GM12878 (cell line): Measurements from ENCODE around the gene ITPRIP. TPM values are rescaled to one million over a fixed set of nuclear protein-coding genes. Genes with fewer than 3 reads are reported as not detected.

Experiments
- ASH2L ChIP-seq: fragments of 300-600, 200-600 bp; sonication (generic); IDR thresholded peaks from 2 replicates; pipeline ENCODE4 v1.6.1; 2017; ENCODE audit warnings: low read depth, mild to moderate bottlenecking, borderline replicate concordance
- BHLHE40 ChIP-seq, 2 experiments: fragments of 450-650 bp in 1 of 2; IDR thresholded peaks; 2 replicates each; pipeline ENCODE4 v1.6.1; 2011 to 2017; ENCODE audit warnings: low read depth in 2 of 2, borderline replicate concordance in 1 of 2, improper control_type of control experiment in 1 of 2, low read length in 1 of 2, mild to moderate bottlenecking in 1 of 2
- CBX3 ChIP-seq: fragments of 200-600 bp; sonication (generic); IDR thresholded peaks from 2 replicates; pipeline ENCODE4 v1.6.1; 2016; ENCODE audit warnings: low read depth, borderline replicate concordance
- CBX5 ChIP-seq: sonication (generic); IDR thresholded peaks from 2 replicates; pipeline ENCODE4 v1.6.1; 2016; ENCODE audit warnings: low read depth, moderate library complexity, mild to moderate bottlenecking, inconsistent platforms
- CREM ChIP-seq: IDR thresholded peaks from 2 replicates; pipeline ENCODE4 v1.6.1; 2014; ENCODE audit warnings: antibody characterized with exemption, low read depth
- EED ChIP-seq: sonication (generic); IDR thresholded peaks from 2 replicates; pipeline ENCODE4 v1.6.1; 2016; ENCODE audit warnings: antibody characterized with exemption, low read depth
- GATAD2B ChIP-seq: fragments of 450-650 bp; conservative IDR thresholded peaks from 2 replicates; pipeline ENCODE4 v1.6.1; 2017; ENCODE audit warnings: low read depth, mild to moderate bottlenecking, moderate library complexity
- IKZF1 ChIP-seq: fragments of 450-650 bp; conservative IDR thresholded peaks from 2 replicates; pipeline ENCODE4 v1.6.1; 2017; ENCODE audit warnings: antibody characterized with exemption, mild to moderate bottlenecking
- JUND ChIP-seq: IDR thresholded peaks from 2 replicates; pipeline ENCODE4 v1.6.1; 2012; ENCODE audit warnings: low read depth, mild to moderate bottlenecking, low read length, improper control_type of control experiment, moderate library complexity
- KDM1A ChIP-seq: fragments of 200-600 bp; sonication (generic); IDR thresholded peaks from 2 replicates; pipeline ENCODE4 v1.6.1; 2016; ENCODE audit warnings: borderline replicate concordance
- MYB ChIP-seq: fragments of 150-350 bp; IDR thresholded peaks from 2 replicates; pipeline ENCODE4 v1.6.1; 2014; ENCODE audit warnings: mild to moderate bottlenecking, low read depth, low read length, borderline replicate concordance
- NR2C1 ChIP-seq: fragments of 450-650 bp; IDR thresholded peaks from 2 replicates; pipeline ENCODE4 v1.6.1; 2017; ENCODE audit warnings: antibody characterized with exemption, mild to moderate bottlenecking, moderate library complexity
- RBBP5 ChIP-seq: fragments of 200-600 bp; sonication (generic); conservative IDR thresholded peaks from 2 replicates; pipeline ENCODE4 v1.6.1; 2016
- SIN3A ChIP-seq: IDR thresholded peaks from 2 replicates; pipeline ENCODE4 v1.6.1; 2012; ENCODE audit warnings: low read depth, low read length, improper control_type of control experiment
- SP1 ChIP-seq: IDR thresholded peaks from one replicate; pipeline ENCODE4 v1.6.1; 2011; ENCODE audit warnings: low read depth, low read length
- SPI1 ChIP-seq: IDR thresholded peaks from 2 replicates; pipeline ENCODE4 v1.6.1; 2011; ENCODE audit warnings: low read depth, mild to moderate bottlenecking, low read length, moderate library complexity, borderline replicate concordance; ENCODE audit not compliant: insufficient read depth
- TCF3 ChIP-seq: IDR thresholded peaks from 2 replicates; pipeline ENCODE4 v1.6.1; 2012; ENCODE audit warnings: low read depth, mild to moderate bottlenecking, low read length, borderline replicate concordance; ENCODE audit not compliant: insufficient read depth
- ZNF384 ChIP-seq: IDR thresholded peaks from 2 replicates; pipeline ENCODE4 v1.6.1; 2012; ENCODE audit warnings: low read depth, mild to moderate bottlenecking, low read length, improper control_type of control experiment, borderline replicate concordance
- ZNF622 ChIP-seq: fragments of 450-650 bp; IDR thresholded peaks from 2 replicates; pipeline ENCODE4 v1.6.1; 2017; ENCODE audit warnings: mild to moderate bottlenecking, inconsistent platforms
- polyA plus RNA-seq, 11 experiments: library from polyadenylated mRNA; depleted of rRNA in 4 of 11; unstranded in 6 of 11; stranded (reverse) in 5 of 11; fragments of >200 nt; fragmentation: Nextera tagmentation in 4 of 11; fragmentation: Illumina TruSeq in 1 of 11; extraction: Ambion mirVana in 4 of 11; extraction: Trizol in 1 of 11; gene quantifications; 1 replicate in 1 of 11; 2 replicates in 10 of 11; pipeline versions ENCODE4 v1.2.1 to v1.2.3, GENCODE V29; 2011 to 2016; ENCODE audit warnings: inconsistent platforms in 2 of 11, missing spikeins in 2 of 11, low read depth in 1 of 11
- total RNA-seq, 4 experiments: library from RNA; depleted of rRNA in 3 of 4; stranded (reverse); fragments of >200 nt in 3 of 4; fragmentation: Illumina TruSeq in 1 of 4; extraction: Trizol in 1 of 4; gene quantifications; 2 replicates each; pipeline versions ENCODE4 v1.2.1 to v1.2.3, GENCODE V29; 2013 to 2021
- TF ChIP-seq, protein P1 (sequence below): fragments of 450-650 bp; IDR thresholded peaks from 2 replicates; pipeline ENCODE4 v1.6.1; 2018; ENCODE audit warnings: borderline replicate concordance, mild to moderate bottlenecking; ENCODE audit not compliant: partially characterized antibody
- TF ChIP-seq, protein P2 (sequence below): IDR thresholded peaks from 2 replicates; pipeline ENCODE4 v1.6.1; 2012; ENCODE audit warnings: low read depth, low read length, improper control_type of control experiment
- TF ChIP-seq, protein P3 (sequence below): IDR thresholded peaks from 2 replicates; pipeline ENCODE4 v1.6.1; 2011; ENCODE audit warnings: low read depth, low read length, improper control_type of control experiment, borderline replicate concordance

Gene ITPRIP
- total and polyA plus RNA-seq, 10 of the 15 experiments (the other 5 are each of a cell fraction or from before 2014, with no cell fraction given) = 0.82 to 10.4 (median 5.9) TPM

DNA sequence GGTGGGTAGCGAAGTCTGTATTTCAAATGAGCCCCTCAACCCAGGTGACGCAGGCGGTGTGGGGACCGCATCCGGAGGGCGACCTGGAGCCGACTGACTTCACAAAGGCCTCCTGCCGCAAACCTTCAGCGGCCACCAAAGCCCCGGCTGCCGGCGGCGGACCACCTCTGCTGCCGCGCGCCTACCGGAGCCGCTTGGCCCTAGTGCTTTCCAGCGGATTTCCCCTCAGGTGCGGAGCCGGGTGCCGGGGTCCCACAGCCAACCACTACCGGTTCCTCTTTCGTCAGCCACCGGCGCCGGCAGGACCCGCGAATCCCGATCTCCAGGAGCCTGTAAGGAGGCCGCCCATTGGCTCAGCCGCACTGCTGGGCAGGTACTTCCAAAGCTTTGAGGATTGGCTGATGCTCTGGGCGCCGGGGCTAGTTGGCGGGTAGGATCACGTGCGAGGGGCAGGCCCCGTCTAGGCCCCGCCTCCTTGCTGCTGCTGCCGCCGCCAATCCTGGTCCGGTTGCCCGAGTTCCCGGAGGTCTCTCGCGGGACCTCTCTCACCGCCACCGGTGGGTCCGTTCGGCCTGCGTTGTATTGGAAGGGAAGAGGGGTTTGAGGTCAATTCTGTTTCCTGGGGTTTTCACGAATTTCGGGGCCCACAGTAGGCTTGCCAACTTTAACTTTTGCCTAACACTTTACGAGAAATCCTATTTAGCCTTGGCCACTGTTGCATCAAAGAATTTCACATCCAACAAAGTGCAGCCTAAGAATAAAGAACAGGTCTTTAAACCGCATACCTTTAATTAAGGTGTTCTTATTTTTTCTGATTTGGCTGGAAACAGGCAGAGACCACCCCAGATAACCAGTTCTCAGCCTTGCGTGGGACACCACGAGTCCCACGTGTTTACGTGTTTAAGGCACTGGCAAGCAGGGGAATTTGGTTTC, 69.3 kb downstream of the ITPRIP start, which contains the start of gene GSTO2 (continued):
- TF ChIP-seq, protein P1, sequence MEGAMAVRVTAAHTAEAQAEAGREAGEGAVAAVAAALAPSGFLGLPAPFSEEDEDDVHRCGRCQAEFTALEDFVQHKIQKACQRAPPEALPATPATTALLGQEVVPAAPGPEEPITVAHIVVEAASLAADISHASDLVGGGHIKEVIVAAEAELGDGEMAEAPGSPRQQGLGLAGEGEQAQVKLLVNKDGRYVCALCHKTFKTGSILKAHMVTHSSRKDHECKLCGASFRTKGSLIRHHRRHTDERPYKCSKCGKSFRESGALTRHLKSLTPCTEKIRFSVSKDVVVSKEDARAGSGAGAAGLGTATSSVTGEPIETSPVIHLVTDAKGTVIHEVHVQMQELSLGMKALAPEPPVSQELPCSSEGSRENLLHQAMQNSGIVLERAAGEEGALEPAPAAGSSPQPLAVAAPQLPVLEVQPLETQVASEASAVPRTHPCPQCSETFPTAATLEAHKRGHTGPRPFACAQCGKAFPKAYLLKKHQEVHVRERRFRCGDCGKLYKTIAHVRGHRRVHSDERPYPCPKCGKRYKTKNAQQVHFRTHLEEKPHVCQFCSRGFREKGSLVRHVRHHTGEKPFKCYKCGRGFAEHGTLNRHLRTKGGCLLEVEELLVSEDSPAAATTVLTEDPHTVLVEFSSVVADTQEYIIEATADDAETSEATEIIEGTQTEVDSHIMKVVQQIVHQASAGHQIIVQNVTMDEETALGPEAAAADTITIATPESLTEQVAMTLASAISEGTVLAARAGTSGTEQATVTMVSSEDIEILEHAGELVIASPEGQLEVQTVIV = peak; percentile 52
- TF ChIP-seq, protein P2, sequence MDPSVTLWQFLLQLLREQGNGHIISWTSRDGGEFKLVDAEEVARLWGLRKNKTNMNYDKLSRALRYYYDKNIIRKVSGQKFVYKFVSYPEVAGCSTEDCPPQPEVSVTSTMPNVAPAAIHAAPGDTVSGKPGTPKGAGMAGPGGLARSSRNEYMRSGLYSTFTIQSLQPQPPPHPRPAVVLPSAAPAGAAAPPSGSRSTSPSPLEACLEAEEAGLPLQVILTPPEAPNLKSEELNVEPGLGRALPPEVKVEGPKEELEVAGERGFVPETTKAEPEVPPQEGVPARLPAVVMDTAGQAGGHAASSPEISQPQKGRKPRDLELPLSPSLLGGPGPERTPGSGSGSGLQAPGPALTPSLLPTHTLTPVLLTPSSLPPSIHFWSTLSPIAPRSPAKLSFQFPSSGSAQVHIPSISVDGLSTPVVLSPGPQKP = no peak; the same call in 1 of the 2 replicates
- TF ChIP-seq BHLHE40 (IDR thresholded peaks at IDR 0.05; ENCODE audit: borderline replicate concordance in 1 of 2, low read depth in 2 of 2, low read length in 1 of 2) (peak; percentile 94 to 97), GATAD2B (peak; percentile 69; the same call in 1 of the 2 replicates), IKZF1 (peak; percentile 72), TCF3 (peak; percentile 64; the same call in 1 of the 2 replicates), ZNF622 (no peak), ASH2L (no peak), SPI1 (peak; percentile 75; the same call in 1 of the 2 replicates), CREM (peak; percentile 93), NR2C1 (no peak), ZNF384 (no peak), CBX5 (0 out of 2 replicates have a peak, but pooled peaks have one; percentile 20), EED (peak; percentile 20; the same call in 1 of the 2 replicates), SIN3A (peak; percentile 81), KDM1A (no peak), SP1 (peak; percentile 95), JUND (no peak), MYB (no peak), CBX3 (no peak), RBBP5 (no peak)
- TF ChIP-seq, protein P3, sequence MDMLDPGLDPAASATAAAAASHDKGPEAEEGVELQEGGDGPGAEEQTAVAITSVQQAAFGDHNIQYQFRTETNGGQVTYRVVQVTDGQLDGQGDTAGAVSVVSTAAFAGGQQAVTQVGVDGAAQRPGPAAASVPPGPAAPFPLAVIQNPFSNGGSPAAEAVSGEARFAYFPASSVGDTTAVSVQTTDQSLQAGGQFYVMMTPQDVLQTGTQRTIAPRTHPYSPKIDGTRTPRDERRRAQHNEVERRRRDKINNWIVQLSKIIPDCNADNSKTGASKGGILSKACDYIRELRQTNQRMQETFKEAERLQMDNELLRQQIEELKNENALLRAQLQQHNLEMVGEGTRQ = peak; percentile 80
